DND-41 (cell line): ENCODE measurements around the gene ARHGEF38.

ENCODE experiments used
- CTCF ChIP-seq: IDR thresholded peaks from 2 replicates; pipeline ENCODE4 v1.5.1; 2012; ENCODE audit warnings: borderline replicate concordance, low read length, moderate library complexity, mild to moderate bottlenecking; ENCODE audit not compliant: poor library complexity, severe bottlenecking; ENCODE audit errors: extremely low read depth
- EZH2 ChIP-seq: IDR thresholded peaks from 3 replicates; pipeline ENCODE4 v1.6.1; 2012; ENCODE audit warnings: borderline replicate concordance, low read depth, mild to moderate bottlenecking, moderate library complexity, low read length, inconsistent platforms; ENCODE audit not compliant: severe bottlenecking

- no peak for TF ChIP-seq CTCF
- TF ChIP-seq EZH2: no peak
These were observed 5.9 kb downstream of the ARHGEF38 start for GRCh38 chr4:105558277-105558676.
